HG02678 (cell line): ENCODE results near the gene LRMDA.

Experiments
- ATAC-seq: cut with Tn5 transposase; IDR thresholded peaks from one replicate; pipeline ENCODE4 v1.9.1; 2021; ENCODE audit warnings: mild to moderate bottlenecking, moderate library complexity; ENCODE audit not compliant: unreplicated experiment

Gene LRMDA

GRCh38 chr10:76205361-76205760, 773.9 kb downstream of the LRMDA start:
- ATAC-seq: no peak

DNA sequence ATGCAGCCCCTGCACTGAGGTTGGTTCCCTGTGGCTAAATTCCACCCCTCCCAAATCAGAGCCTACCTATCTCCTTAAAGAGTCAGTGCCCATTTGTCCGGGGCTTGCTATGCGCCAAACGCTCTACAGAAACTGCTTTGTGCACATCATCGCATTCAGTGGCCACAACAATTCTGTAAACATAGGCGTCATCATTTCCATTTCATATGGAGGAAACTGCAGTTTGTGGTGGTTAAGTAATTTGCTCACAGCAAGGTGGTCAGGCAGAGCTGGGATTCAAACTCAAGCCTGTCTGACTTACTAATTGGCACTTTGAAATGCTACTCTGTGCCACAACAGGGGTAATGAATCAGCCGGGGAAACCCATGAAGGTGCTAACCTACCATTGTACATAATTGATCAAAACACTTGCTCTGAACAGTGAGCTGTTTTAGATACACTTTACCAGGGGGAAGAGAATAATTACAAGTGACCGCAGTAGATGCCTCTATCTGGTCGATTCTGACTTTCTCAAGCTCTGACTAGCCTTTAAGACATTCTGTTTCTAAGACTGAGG, 775.5 kb downstream of the LRMDA start:
- no peak for ATAC-seq

DNA sequence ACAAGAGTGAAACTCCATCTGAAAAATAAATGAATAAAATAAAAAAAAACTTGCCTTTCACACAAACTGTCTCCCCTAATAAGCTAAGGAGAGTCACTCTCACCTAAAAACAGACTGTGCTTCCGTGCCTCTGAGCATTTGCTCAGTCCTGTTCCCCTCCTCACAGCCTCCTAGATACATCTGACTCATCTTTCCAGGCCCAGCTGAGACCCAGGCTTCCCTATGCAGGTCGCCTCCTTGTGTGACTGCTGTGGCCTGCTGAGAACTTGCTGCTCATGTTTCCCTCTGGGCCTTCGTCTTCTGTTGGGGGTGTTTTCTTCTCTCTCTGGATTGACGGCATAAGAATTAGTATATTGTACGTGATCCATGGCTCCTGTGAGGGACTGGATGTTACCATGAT, 777.7 kb downstream of the LRMDA start:
- ATAC-seq: no peak

DNA sequence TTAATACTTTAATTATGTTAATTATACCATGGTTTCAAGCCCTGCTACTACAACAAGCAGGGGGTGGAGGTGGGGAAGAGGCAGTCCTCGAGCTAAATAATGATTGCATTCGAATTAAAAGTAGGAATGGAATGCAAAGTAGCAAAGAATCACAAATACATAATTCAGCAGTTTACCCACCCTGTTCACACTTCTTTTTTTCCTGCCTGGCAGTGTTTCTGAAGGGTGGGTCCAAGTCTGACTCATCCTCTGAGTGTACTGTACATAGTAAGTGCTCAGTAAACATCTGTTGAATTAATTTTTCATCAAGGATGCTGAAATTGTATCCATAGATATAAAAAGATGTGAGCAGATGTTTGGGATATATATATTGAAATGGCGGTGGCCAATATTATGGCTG, 778.8 kb downstream of the LRMDA start:
- no peak for ATAC-seq

GRCh38 chr10:76211691-76212090, 780.3 kb downstream of the LRMDA start:
- no peak for ATAC-seq

DNA sequence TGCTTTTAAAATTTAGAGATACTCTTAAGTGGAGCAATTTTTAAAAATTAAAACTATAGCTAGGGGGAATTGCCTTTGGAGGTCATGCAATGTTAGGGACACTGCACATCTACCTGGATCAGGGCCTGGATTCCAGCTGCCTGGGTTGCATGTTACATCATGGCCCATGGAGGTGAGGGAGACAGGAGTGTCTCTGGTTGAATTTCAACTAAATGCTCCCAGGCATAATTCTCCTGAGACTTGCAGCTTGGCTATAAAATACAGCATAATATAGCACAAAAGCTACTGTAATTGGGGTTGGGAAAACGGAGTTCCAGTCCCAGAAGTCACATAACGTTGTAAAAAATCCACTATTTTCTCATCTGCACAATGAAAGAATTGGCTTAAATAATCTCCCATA, 782.5 kb downstream of the LRMDA start:
- no peak for ATAC-seq

- no peak for ATAC-seq
Observed at GRCh38 chr10:76218035-76218434, 786.6 kb downstream of the LRMDA start.

GRCh38 chr10:76229341-76229740, 797.9 kb downstream of the LRMDA start:
- no peak for ATAC-seq

DNA sequence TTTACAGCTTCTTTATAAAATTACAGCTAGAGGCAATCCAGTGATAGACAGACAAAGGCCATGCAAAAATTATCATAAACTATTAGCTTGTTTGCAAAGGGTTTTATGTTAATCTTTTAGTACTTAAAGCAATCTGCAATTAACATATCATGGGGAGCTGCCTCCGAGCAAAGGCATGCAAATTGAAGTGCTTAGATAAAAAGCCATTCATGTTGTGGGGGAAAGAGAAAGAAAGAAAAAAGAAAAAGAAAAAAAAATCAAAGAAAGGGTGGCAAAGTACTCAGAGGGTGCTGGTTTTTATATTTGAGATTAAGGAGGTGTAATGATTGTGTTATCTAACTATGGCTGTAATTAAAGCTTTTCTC, 799.5 kb downstream of the LRMDA start:
- no peak for ATAC-seq

DNA sequence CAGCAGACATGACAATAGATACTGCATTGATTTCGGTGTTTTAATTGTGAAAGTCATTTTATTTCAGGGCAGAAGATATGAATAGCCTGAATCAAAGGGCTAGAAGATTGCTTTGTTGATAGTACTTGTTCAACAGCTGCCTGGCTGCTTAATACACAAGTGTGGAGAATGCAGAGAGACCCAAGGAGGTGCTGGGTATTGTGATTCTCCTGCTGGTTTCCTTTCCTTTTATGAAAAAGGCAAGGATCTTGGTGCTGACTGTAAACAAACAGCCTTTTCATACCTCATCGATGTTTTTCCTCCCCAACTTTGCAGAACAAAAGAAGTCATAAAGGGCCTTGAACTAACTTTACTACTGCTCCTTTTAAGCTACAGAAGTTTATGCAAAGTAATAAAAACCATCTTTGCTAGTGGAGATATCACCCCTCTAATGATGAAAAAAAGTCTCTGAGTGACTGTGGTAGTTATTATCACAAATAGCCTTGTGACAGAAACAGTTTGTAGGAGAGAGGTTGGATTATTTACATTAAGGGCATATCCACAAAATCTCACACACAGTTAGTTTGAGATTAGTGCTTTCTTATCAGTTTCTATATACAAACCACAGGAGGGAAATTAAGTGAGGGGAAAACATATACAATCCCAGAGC, 800.0 kb downstream of the LRMDA start:
- no peak for ATAC-seq

- ATAC-seq: no peak
Observed at GRCh38 chr10:76234499-76235226, 803.2 kb downstream of the LRMDA start.

- ATAC-seq: no peak
Observed at GRCh38 chr10:76236356-76236755, 804.9 kb downstream of the LRMDA start.

GRCh38 chr10:76242956-76243355, 811.5 kb downstream of the LRMDA start:
- ATAC-seq: no peak

- ATAC-seq: no peak
Observed at GRCh38 chr10:76244061-76244686, 812.8 kb downstream of the LRMDA start.

DNA sequence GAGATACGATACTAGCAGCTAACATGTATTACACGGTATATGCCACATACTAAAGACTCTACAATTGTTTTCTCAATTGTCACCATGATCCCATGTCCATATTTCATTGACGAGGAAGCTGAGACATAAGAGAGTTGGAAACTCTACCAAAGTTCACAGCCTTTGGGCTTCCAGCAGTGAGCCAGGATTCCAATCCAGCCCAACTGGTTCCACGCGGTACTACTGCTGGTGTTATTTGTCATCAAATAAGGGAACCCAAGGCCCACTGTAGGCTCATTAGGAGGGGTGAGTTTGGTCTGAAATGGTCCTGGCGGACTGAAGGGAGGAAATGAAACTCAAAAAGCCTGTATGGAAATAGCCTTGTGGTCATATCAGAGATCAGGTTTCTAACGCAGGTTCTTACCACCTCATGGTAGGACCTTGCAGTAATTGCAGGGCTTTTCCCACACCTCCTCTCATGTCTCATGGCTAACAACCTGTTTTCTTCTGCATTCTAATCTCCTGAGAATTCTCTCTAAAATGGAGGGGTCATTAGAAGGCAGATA, 814.6 kb downstream of the LRMDA start:
- ATAC-seq: no peak

DNA sequence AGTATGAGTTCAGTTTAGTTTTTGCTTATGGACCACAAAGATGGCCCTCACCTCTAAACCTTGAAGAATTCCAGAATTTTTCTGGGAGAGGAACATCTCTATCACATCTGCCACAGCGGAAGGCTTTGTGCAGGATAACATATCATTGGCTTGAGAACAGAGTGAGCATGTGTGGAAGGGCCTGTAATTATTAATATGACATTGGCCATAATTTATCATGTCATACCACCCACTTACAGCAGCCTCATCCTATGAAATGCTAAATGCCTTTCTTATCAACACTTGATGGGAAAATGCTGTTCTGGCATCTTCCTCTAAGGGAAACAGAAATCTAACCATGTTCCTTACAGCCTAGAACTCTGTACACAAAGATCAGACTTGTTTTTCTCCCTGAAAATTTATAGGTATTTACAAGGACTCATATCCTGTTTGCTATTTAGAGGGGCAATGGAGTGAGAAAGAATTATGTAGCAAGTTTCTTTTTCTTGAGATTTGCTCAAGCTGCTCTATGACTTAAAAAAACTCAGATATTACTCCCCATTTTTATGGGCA, 817.3 kb downstream of the LRMDA start:
- no peak for ATAC-seq

- ATAC-seq: no peak
Observed at GRCh38 chr10:76251841-76252671, 820.6 kb downstream of the LRMDA start.

GRCh38 chr10:76252733-76253132, 821.3 kb downstream of the LRMDA start:
- ATAC-seq: no peak

DNA sequence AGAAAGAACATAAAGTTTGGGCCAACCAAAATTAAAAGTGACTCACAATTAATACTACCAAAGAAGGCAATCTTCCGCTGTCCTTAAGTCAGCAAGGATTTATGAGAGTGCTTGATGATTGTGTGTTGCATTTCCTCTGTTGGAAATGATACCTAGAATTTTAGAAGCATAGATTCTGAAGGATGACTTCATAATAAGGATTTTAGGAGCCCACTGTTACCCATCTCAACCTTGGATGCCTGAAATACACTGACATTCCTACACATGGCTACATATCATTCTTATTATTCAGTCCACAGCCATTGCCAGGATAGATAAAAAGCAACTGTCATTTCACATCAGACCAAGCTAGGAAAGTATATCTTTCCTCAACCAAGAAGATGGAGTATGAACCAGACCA, 823.8 kb downstream of the LRMDA start:
- ATAC-seq: no peak

GRCh38 chr10:76257816-76258215, 826.4 kb downstream of the LRMDA start:
- no peak for ATAC-seq
